ENCODE results near the gene IL34.

DNA sequence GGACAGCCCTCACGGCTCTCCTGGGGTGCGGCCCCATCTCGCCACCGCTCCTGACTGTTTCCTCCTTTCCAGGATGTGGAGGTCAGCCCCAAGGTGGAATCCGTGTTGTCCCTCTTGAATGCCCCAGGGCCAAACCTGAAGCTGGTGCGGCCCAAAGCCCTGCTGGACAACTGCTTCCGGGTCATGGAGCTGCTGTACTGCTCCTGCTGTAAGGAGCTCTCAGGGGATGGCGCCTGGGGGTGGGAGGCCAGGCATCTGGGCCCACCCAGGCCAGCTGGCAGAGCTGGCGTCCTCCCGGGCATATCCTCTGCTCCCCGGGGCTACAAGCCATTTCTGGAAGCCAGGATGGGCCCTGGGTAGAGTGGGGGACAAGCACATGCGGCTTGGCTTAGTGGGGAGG lies 13.2 kb downstream of the IL34 start:
- TF ChIP-seq, protein P1, sequence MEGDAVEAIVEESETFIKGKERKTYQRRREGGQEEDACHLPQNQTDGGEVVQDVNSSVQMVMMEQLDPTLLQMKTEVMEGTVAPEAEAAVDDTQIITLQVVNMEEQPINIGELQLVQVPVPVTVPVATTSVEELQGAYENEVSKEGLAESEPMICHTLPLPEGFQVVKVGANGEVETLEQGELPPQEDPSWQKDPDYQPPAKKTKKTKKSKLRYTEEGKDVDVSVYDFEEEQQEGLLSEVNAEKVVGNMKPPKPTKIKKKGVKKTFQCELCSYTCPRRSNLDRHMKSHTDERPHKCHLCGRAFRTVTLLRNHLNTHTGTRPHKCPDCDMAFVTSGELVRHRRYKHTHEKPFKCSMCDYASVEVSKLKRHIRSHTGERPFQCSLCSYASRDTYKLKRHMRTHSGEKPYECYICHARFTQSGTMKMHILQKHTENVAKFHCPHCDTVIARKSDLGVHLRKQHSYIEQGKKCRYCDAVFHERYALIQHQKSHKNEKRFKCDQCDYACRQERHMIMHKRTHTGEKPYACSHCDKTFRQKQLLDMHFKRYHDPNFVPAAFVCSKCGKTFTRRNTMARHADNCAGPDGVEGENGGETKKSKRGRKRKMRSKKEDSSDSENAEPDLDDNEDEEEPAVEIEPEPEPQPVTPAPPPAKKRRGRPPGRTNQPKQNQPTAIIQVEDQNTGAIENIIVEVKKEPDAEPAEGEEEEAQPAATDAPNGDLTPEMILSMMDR (conservative IDR thresholded peaks at IDR 0.05), result no peak
- TF ChIP-seq ZFX (IDR thresholded peaks at IDR 0.05), result no peak
